HEK293 (cell line): Measurements from ENCODE around the gene FZD1.

Experiments used
- ATF2 ChIP-seq: fragments of 450-650 bp; formaldehyde crosslinking; IDR thresholded peaks from 2 replicates; pipeline ENCODE4 v1.5.1; 2016; ENCODE audit warnings: missing biosample characterization, missing genetic modification characterization, low read depth
- CTCF ChIP-seq: fragments of 450-650 bp; formaldehyde crosslinking; IDR thresholded peaks from 2 replicates; pipeline ENCODE4 v1.5.1; 2016; ENCODE audit warnings: missing biosample characterization, missing genetic modification characterization
- PRDM10 ChIP-seq: fragments of 450-650 bp; formaldehyde crosslinking; IDR thresholded peaks from 2 replicates; pipeline ENCODE4 v1.5.1; 2016; ENCODE audit warnings: missing biosample characterization, missing genetic modification characterization
- REPIN1 ChIP-seq: fragments of 450-650 bp; formaldehyde crosslinking; IDR thresholded peaks from 2 replicates; pipeline ENCODE4 v1.5.1; 2017; ENCODE audit warnings: missing biosample characterization, missing genetic modification characterization, low read depth
- REST ChIP-seq: fragments of 450-650 bp; formaldehyde crosslinking; IDR thresholded peaks from 2 replicates; pipeline ENCODE4 v1.5.1; 2016; ENCODE audit warnings: missing biosample characterization, missing genetic modification characterization
- WT1 ChIP-seq: fragments of 450-650 bp; formaldehyde crosslinking; IDR thresholded peaks from 2 replicates; pipeline ENCODE4 v1.5.1; 2016; ENCODE audit warnings: missing biosample characterization, missing genetic modification characterization
- YY1 ChIP-seq: fragments of 450-650 bp; formaldehyde crosslinking; IDR thresholded peaks from 2 replicates; pipeline ENCODE4 v1.5.1; 2018; ENCODE audit warnings: missing biosample characterization, missing genetic modification characterization
- ZFP37 ChIP-seq: fragments of 450-650 bp; formaldehyde crosslinking; IDR thresholded peaks from 2 replicates; pipeline ENCODE4 v1.5.1; 2016; ENCODE audit warnings: missing biosample characterization, missing genetic modification characterization
- ZNF701 ChIP-seq: fragments of 450-650 bp; formaldehyde crosslinking; IDR thresholded peaks from 2 replicates; pipeline ENCODE4 v1.5.1; 2016; ENCODE audit warnings: missing biosample characterization, missing genetic modification characterization
- ZNF837 ChIP-seq: fragments of 450-650 bp; formaldehyde crosslinking; IDR thresholded peaks from 2 replicates; pipeline ENCODE4 v1.5.1; 2016; ENCODE audit warnings: missing biosample characterization, missing genetic modification characterization
- TF ChIP-seq, protein P1 (sequence below): fragments of 450-650 bp; formaldehyde crosslinking; optimal IDR thresholded peaks from 2 replicates; pipeline ENCODE3; 2016; ENCODE audit warnings: missing biosample characterization, mild to moderate bottlenecking, missing genetic modification characterization
- TF ChIP-seq, protein P2 (sequence below): fragments of 450-650 bp; formaldehyde crosslinking; conservative IDR thresholded peaks from 2 replicates; pipeline ENCODE4 v1.5.1; 2016; ENCODE audit warnings: low read depth, missing biosample characterization, missing genetic modification characterization

- TF ChIP-seq CTCF (tag by site-specific recombination): no peak
- no peak for TF ChIP-seq PRDM10 (tag by site-specific recombination)
- TF ChIP-seq, protein P1, sequence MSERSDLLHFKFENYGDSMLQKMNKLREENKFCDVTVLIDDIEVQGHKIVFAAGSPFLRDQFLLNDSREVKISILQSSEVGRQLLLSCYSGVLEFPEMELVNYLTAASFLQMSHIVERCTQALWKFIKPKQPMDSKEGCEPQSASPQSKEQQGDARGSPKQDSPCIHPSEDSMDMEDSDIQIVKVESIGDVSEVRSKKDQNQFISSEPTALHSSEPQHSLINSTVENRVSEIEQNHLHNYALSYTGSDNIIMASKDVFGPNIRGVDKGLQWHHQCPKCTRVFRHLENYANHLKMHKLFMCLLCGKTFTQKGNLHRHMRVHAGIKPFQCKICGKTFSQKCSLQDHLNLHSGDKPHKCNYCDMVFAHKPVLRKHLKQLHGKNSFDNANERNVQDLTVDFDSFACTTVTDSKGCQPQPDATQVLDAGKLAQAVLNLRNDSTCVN: no peak
- no peak for TF ChIP-seq REST (tag by site-specific recombination)
- TF ChIP-seq ZNF837 (tag by site-specific recombination): no peak
- no peak for TF ChIP-seq ATF2 (tag by site-specific recombination)
- no peak for TF ChIP-seq ZNF701
- TF ChIP-seq REPIN1 (tag by site-specific recombination): no peak
- TF ChIP-seq WT1 (tag by site-specific recombination): no peak
- no peak for TF ChIP-seq YY1 (tag by site-specific recombination)
- no peak for TF ChIP-seq ZFP37 (tag by site-specific recombination)
- TF ChIP-seq, protein P2, sequence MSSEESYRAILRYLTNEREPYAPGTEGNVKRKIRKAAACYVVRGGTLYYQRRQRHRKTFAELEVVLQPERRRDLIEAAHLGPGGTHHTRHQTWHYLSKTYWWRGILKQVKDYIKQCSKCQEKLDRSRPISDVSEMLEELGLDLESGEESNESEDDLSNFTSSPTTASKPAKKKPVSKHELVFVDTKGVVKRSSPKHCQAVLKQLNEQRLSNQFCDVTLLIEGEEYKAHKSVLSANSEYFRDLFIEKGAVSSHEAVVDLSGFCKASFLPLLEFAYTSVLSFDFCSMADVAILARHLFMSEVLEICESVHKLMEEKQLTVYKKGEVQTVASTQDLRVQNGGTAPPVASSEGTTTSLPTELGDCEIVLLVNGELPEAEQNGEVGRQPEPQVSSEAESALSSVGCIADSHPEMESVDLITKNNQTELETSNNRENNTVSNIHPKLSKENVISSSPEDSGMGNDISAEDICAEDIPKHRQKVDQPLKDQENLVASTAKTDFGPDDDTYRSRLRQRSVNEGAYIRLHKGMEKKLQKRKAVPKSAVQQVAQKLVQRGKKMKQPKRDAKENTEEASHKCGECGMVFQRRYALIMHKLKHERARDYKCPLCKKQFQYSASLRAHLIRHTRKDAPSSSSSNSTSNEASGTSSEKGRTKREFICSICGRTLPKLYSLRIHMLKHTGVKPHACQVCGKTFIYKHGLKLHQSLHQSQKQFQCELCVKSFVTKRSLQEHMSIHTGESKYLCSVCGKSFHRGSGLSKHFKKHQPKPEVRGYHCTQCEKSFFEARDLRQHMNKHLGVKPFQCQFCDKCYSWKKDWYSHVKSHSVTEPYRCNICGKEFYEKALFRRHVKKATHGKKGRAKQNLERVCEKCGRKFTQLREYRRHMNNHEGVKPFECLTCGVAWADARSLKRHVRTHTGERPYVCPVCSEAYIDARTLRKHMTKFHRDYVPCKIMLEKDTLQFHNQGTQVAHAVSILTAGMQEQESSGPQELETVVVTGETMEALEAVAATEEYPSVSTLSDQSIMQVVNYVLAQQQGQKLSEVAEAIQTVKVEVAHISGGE (tag by site-specific recombination): no peak
These were observed 43.2 kb downstream of the FZD1 start for GRCh38 chr7:91307467-91307866.
